Fibroblast of the aortic adventitia (primary cell): ENCODE data around the gene DNAAF2. TPM values are rescaled to one million over a fixed set of nuclear protein-coding genes. Genes with fewer than 3 reads are reported as not detected.

Experiments
- DNase-seq: peaks from one replicate; pipeline ENCODE4 v3.0.0-alpha.2; 2010; ENCODE audit warnings: low read depth
- H3K4me3 ChIP-seq: 2 replicates; pipeline ENCODE4 v1.5.1; 2011; ENCODE audit warnings: low read depth, mild to moderate bottlenecking, control low read depth, low read length, moderate library complexity
- total RNA-seq: library from RNA; depleted of rRNA; stranded (reverse); fragments of >200 nt; gene quantifications from 2 replicates; pipeline ENCODE4 v1.2.3, GENCODE V29; 2012; ENCODE audit warnings: low replicate concordance
- TF ChIP-seq, protein P1 (sequence below): IDR thresholded peaks from 2 replicates; pipeline ENCODE4 v1.5.1; 2011; ENCODE audit warnings: mild to moderate bottlenecking, low read length, control low read depth, inconsistent platforms; ENCODE audit not compliant: insufficient read depth

DNAAF2 gene
- total RNA-seq, 1 donor = 10.5 TPM

DNA sequence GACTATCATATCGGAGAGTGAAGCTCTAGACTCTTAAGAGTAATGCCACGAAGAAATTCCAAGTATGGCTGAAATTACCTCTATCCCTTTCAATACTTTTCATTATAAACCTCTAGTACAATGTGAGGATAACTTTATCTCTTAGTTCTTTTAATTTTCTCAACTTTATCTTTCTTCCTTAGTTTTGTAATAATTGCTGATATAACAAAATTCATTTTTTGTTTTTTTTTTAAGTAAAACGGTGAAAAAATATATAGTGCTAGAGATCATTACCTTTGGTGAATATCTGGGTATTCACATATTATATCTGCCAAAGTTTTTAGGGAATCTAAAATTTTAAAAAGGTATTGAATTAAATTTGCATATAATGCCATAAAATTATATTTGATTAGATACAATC, 19.5 kb upstream of the DNAAF2 start:
- H3K4me3 ChIP-seq = no peak overlapping the region
- DNase-seq = no peak
- TF ChIP-seq, protein P1, sequence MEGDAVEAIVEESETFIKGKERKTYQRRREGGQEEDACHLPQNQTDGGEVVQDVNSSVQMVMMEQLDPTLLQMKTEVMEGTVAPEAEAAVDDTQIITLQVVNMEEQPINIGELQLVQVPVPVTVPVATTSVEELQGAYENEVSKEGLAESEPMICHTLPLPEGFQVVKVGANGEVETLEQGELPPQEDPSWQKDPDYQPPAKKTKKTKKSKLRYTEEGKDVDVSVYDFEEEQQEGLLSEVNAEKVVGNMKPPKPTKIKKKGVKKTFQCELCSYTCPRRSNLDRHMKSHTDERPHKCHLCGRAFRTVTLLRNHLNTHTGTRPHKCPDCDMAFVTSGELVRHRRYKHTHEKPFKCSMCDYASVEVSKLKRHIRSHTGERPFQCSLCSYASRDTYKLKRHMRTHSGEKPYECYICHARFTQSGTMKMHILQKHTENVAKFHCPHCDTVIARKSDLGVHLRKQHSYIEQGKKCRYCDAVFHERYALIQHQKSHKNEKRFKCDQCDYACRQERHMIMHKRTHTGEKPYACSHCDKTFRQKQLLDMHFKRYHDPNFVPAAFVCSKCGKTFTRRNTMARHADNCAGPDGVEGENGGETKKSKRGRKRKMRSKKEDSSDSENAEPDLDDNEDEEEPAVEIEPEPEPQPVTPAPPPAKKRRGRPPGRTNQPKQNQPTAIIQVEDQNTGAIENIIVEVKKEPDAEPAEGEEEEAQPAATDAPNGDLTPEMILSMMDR = no peak

GRCh38 chr14:49653508-49653907, 18.5 kb upstream of the DNAAF2 start:
- H3K4me3 ChIP-seq = no peak overlapping the region
- DNase-seq = no peak
- TF ChIP-seq, protein P1 = no peak

DNA sequence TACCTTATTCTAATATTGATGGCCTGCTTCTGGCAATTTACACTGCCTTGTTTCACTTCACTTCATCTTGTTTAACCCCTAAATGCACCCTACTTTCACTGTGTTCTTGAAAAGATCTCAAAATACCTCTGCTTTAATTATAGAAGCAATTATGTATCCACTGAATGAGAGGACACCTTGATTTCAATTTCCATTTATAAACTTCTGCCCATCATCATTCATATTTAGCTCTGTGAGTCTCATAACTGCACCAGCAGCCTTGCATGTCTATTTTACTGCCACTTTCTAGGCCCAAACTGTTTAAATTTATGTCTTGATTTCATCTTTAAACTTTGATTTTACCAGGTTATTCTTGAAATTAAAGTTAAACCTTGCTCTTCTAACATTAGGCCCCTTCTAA, 7.1 kb upstream of the DNAAF2 start:
- H3K4me3 ChIP-seq = no peak overlapping the region
- TF ChIP-seq, protein P1 = no peak
- DNase-seq = no peak

DNA sequence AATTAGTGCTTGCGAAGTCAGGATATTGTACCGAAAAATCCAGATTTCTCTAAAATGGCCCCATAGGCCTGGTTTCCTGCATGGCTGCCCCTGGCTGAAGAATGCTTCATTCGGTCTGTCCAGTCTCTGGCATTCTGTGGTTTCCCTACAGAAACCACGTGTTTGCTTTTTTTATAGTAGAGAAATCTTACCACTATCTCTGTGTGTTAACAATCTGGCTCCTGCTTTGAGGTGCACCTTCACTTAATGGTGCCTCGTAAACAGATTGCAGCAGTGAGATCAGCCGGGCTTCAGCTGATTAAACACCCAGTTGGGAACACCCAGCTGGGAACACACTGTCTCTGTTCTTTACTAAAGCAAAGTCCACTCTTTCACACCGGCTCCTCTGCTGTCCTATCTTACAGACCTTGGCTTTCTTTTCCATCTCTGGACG, 6.7 kb upstream of the DNAAF2 start:
- H3K4me3 ChIP-seq = no peak overlapping the region
- TF ChIP-seq, protein P1 = no peak
- DNase-seq = no peak

DNA sequence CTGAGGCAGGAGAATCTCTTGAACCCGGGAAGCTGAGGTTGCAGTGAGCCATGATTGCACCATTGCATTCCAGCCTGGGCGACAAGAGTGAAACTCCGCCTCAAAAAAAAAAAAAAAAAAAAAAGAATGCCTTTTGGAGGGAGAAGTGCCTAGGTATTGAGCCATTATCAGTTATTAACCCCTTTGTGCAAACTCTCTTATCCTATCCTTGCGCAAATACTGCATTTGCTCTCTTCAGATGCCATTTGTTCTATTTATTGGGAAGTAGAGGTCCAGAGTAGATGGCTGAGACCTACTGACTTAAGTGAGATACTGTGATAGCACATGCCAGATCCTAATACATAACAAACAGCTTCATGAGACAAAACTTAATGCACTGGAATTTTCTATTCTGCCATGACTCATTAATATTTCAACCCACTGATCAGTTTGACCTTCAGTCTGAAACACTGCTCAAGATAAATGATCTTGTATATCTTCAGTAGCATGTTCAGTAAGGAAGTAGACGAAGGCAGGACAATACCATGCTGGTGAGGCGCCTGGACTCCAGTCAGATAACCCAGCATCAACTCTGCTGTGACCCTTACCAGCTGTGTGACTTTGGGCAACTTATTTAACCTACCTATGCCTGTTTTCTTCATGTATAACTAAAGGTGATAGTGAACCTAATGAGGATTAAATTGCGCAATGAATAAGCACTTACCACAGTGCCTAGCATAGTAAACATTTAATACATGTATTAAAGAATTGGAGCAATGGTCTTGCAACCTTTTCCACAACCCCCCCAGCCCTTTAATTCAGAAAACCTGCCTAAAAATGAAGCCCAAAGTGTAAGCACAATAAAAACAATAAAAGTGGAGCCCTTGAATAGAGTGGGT, 5.7 kb upstream of the DNAAF2 start:
- TF ChIP-seq, protein P1 = no peak
- no peak overlapping the region for H3K4me3 ChIP-seq
- no peak for DNase-seq

- DNase-seq = no peak
- TF ChIP-seq, protein P1 = no peak
- H3K4me3 ChIP-seq = no peak overlapping the region
Observed at GRCh38 chr14:49637534-49638078, 2.6 kb upstream of the DNAAF2 start.
